OCI-LY1 (cell line): ENCODE measurements around the gene RRAS.

Experiments
- H2AFZ ChIP-seq: fragments of 200-600 bp; sonication (generic), shearing (Covaris generic); 2 replicates; pipeline ENCODE4 v1.6.0; 2014; ENCODE audit warnings: antibody characterized with exemption, mild to moderate bottlenecking, low read length
- H3F3A ChIP-seq: fragments of 200-600 bp; sonication (generic), shearing (Covaris generic); 2 replicates; pipeline ENCODE4 v1.6.0; 2014; ENCODE audit warnings: mild to moderate bottlenecking, antibody characterized with exemption, low read length, moderate library complexity; ENCODE audit not compliant: insufficient read depth
- H3K27ac ChIP-seq: fragments of 200-600 bp; sonication (generic); 2 replicates; pipeline ENCODE4 v1.5.1; 2014; ENCODE audit warnings: low read length, mixed run types, mild to moderate bottlenecking, low read depth; ENCODE audit not compliant: poor library complexity, severe bottlenecking
- H3K27me3 ChIP-seq: fragments of 200-600 bp; sonication (generic); 2 replicates; pipeline ENCODE4 v1.6.0; 2014; ENCODE audit warnings: antibody characterized with exemption, mild to moderate bottlenecking, low read length, moderate library complexity; ENCODE audit not compliant: insufficient read depth
- H3K36me3 ChIP-seq: fragments of 200-600 bp; sonication (generic); 2 replicates; pipeline ENCODE4 v1.6.1; 2014; ENCODE audit warnings: mild to moderate bottlenecking, antibody characterized with exemption, low read length, moderate library complexity, mixed read lengths; ENCODE audit not compliant: insufficient read depth
- H3K4me1 ChIP-seq: fragments of 200-600 bp; sonication (generic); 2 replicates; pipeline ENCODE4 v1.5.1; 2014; ENCODE audit warnings: mild to moderate bottlenecking, low read length, moderate library complexity; ENCODE audit not compliant: insufficient read depth, severe bottlenecking
- H3K4me2 ChIP-seq: fragments of 200-600 bp; sonication (generic), shearing (Covaris generic); 2 replicates; pipeline ENCODE4 v1.6.1; 2014; ENCODE audit warnings: low read length
- H3K4me3 ChIP-seq: fragments of 200-600 bp; sonication (generic); 2 replicates; pipeline ENCODE4 v1.5.1; 2014; ENCODE audit warnings: low read length, low read depth, mild to moderate bottlenecking, mixed read lengths; ENCODE audit not compliant: poor library complexity, severe bottlenecking
- H3K79me2 ChIP-seq: fragments of 200-600 bp; shearing (Covaris generic); 2 replicates; pipeline ENCODE4 v1.6.1; 2016; ENCODE audit warnings: mixed run types, low read length, mixed read lengths; ENCODE audit not compliant: insufficient read depth
- H3K9ac ChIP-seq: fragments of 200-600 bp; sonication (generic), shearing (Covaris generic); 2 replicates; pipeline ENCODE4 v1.6.1; 2014; ENCODE audit warnings: mild to moderate bottlenecking, low read length, mixed read lengths
- H3K9me2 ChIP-seq: fragments of 200-600 bp; sonication (generic), shearing (Covaris generic); 2 replicates; pipeline ENCODE4 v1.6.1; 2014; ENCODE audit warnings: low read depth, mild to moderate bottlenecking, low read length, mixed read lengths
- H3K9me3 ChIP-seq: fragments of 200-600 bp; shearing (Covaris generic); 2 replicates; pipeline ENCODE4 v1.6.1; 2014; ENCODE audit warnings: low read length, mixed read lengths
- H4K20me1 ChIP-seq: fragments of 200-600 bp; sonication (generic), shearing (Covaris generic); 2 replicates; pipeline ENCODE4 v1.6.0; 2016; ENCODE audit warnings: mild to moderate bottlenecking, low read length; ENCODE audit not compliant: insufficient read depth
- CTCF ChIP-seq: fragments of 200-600 bp; sonication (generic), shearing (Covaris generic); IDR thresholded peaks from 2 replicates; pipeline ENCODE4 v1.5.1; 2017; ENCODE audit warnings: mild to moderate bottlenecking, antibody characterized with exemption, low read length, moderate library complexity, mixed read lengths
- EZH2 ChIP-seq: fragments of 200-600 bp; sonication (generic), shearing (Covaris generic); IDR thresholded peaks from 2 replicates; pipeline ENCODE4 v1.8.0; 2017; ENCODE audit warnings: borderline replicate concordance, mixed run types, mild to moderate bottlenecking, antibody characterized with exemption, low read length, moderate library complexity, mixed read lengths

RRAS gene

GRCh38 chr19:49687566-49688316, 47.8 kb upstream of the RRAS start:
- no peak overlapping the region for H3K4me2 ChIP-seq
- peaks cover 19% of the 10 kb centered on the region for H3K4me1 ChIP-seq
- no peak for TF ChIP-seq EZH2
- no peak for TF ChIP-seq CTCF
- no peak overlapping the region for H2AFZ ChIP-seq
- no peaks in the 10 kb centered on the region for H3K79me2 ChIP-seq
- no peaks in the 10 kb centered on the region for H3F3A ChIP-seq
- H3K9ac ChIP-seq, result no peak overlapping the region
- no peaks in the 10 kb centered on the region for H3K27me3 ChIP-seq
- no peak overlapping the region for H3K27ac ChIP-seq
- no peaks in the 10 kb centered on the region for H3K9me3 ChIP-seq
- no peaks in the 10 kb centered on the region for H3K9me2 ChIP-seq
- peaks cover 75% of the 10 kb centered on the region for H3K36me3 ChIP-seq
- H3K4me3 ChIP-seq, result no peak overlapping the region
- H4K20me1 ChIP-seq, result no peaks in the 10 kb centered on the region

- Histone ChIP-seq H3K4me2 (no peak overlapping the region), H3K9me3 (no peaks in the 10 kb centered on the region), H3K36me3 (peaks cover 81% of the 10 kb centered on the region), H3K4me1 (peaks cover 15% of the 10 kb centered on the region), H2AFZ (no peak overlapping the region), H3K79me2 (no peaks in the 10 kb centered on the region), H3K27me3 (no peaks in the 10 kb centered on the region), H3K27ac (no peak overlapping the region), H3K4me3 (no peak overlapping the region), H3K9ac (no peak overlapping the region), H3F3A (no peaks in the 10 kb centered on the region), H4K20me1 (no peaks in the 10 kb centered on the region), H3K9me2 (no peaks in the 10 kb centered on the region)
- TF ChIP-seq EZH2, result no peak
- no peak for TF ChIP-seq CTCF
These were observed 47.2 kb upstream of the RRAS start for GRCh38 chr19:49687150-49687549.

GRCh38 chr19:49686503-49687088, 46.7 kb upstream of the RRAS start:
- Histone ChIP-seq H2AFZ (no peak overlapping the region), H3K4me1 (peaks cover 10% of the 10 kb centered on the region), H3K79me2 (no peaks in the 10 kb centered on the region), H3K4me3 (no peak overlapping the region), H4K20me1 (no peaks in the 10 kb centered on the region), H3K9me2 (no peaks in the 10 kb centered on the region), H3K4me2 (no peak overlapping the region), H3F3A (no peaks in the 10 kb centered on the region), H3K27me3 (no peaks in the 10 kb centered on the region), H3K27ac (no peak overlapping the region), H3K36me3 (peaks cover 87% of the 10 kb centered on the region), H3K9me3 (no peaks in the 10 kb centered on the region), H3K9ac (no peak overlapping the region)
- TF ChIP-seq EZH2 (no peak), CTCF (no peak)
